Neural progenitor cell (in vitro differentiated cells): ENCODE data around the gene NBPF4. TPM values are rescaled to one million over a fixed set of nuclear protein-coding genes. Genes with fewer than 3 reads are reported as not detected.

ENCODE experiments used
- DNase-seq: peaks from one replicate; pipeline ENCODE4 v3.0.0-alpha.2; 2016; ENCODE audit warnings: low spot score
- H2AFZ ChIP-seq: fragments of 200-600 bp; sonication (generic); replicated peaks from 2 replicates; pipeline ENCODE4 v1.6.1; 2016; ENCODE audit warnings: antibody characterized with exemption
- H3F3A ChIP-seq: fragments of 200-600 bp; sonication (generic); 2 replicates; pipeline ENCODE4 v1.6.1; 2016; ENCODE audit warnings: antibody characterized with exemption, low read depth
- H3K27ac ChIP-seq: fragments of 200-600 bp; sonication (generic); 2 replicates; pipeline ENCODE4 v1.5.1; 2016; ENCODE audit warnings: mild to moderate bottlenecking
- H3K27me3 ChIP-seq: fragments of 200-600 bp; sonication (generic); 2 replicates; pipeline ENCODE4 v1.6.1; 2016; ENCODE audit warnings: mild to moderate bottlenecking, moderate library complexity
- H3K36me3 ChIP-seq: fragments of 200-600 bp; sonication (generic); 2 replicates; pipeline ENCODE4 v1.5.1; 2016
- H3K4me1 ChIP-seq: fragments of 200-600 bp; sonication (generic); 2 replicates; pipeline ENCODE4 v1.6.1; 2016; ENCODE audit warnings: mixed run types
- H3K4me2 ChIP-seq: fragments of 200-600 bp; sonication (generic); 2 replicates; pipeline ENCODE4 v1.6.1; 2016
- H3K4me3 ChIP-seq: fragments of 200-600 bp; sonication (generic); 2 replicates; pipeline ENCODE4 v1.5.1; 2016
- H3K79me2 ChIP-seq: fragments of 200-600 bp; sonication (generic); 2 replicates; pipeline ENCODE4 v1.6.1; 2016; ENCODE audit warnings: low read depth
- H3K9ac ChIP-seq: fragments of 200-600 bp; sonication (generic); 2 replicates; pipeline ENCODE4 v1.6.1; 2016
- H3K9me3 ChIP-seq: fragments of 200-600 bp; sonication (generic); 2 replicates; pipeline ENCODE4 v1.5.1; 2016; ENCODE audit warnings: low read depth
- H4K20me1 ChIP-seq: fragments of 200-600 bp; sonication (generic); 2 replicates; pipeline ENCODE4 v1.6.1; 2016; ENCODE audit warnings: low read depth
- H3K27ac Mint-ChIP-seq: 3 replicates; pipeline ENCODE4 v1.8.0; 2021; ENCODE audit warnings: mixed read lengths
- H3K27me3 Mint-ChIP-seq: 2 replicates; pipeline ENCODE4 v1.8.0; 2022; ENCODE audit warnings: low read depth, mild to moderate bottlenecking, inconsistent platforms, moderate library complexity, mixed read lengths; ENCODE audit not compliant: insufficient read depth
- H3K36me3 Mint-ChIP-seq: 3 replicates; pipeline ENCODE4 v1.8.0; 2021; ENCODE audit warnings: mixed read lengths
- H3K4me1 Mint-ChIP-seq: 3 replicates; pipeline ENCODE4 v1.8.0; 2021; ENCODE audit warnings: mixed read lengths
- H3K4me3 Mint-ChIP-seq: 3 replicates; pipeline ENCODE4 v1.8.0; 2021; ENCODE audit warnings: mild to moderate bottlenecking, moderate library complexity, mixed read lengths
- H3K9me3 Mint-ChIP-seq: 3 replicates; pipeline ENCODE4 v1.8.0; 2020; ENCODE audit warnings: mixed read lengths
- EZH2 ChIP-seq: fragments of 200-600 bp; sonication (generic); IDR thresholded peaks from 2 replicates; pipeline ENCODE4 v1.6.1; 2017; ENCODE audit warnings: antibody characterized with exemption, mild to moderate bottlenecking, moderate library complexity
- EZH2phosphoT487 ChIP-seq: fragments of 200-600 bp; sonication (generic); IDR thresholded peaks from 2 replicates; pipeline ENCODE4 v1.6.1; 2017; ENCODE audit warnings: antibody characterized with exemption
- total RNA-seq: library from RNA; depleted of rRNA; stranded (reverse); fragments of >200 nt; gene quantifications from 2 replicates; pipeline ENCODE4 v1.2.3, GENCODE V29; 2015; ENCODE audit warnings: low replicate concordance
- TF ChIP-seq, protein P1 (sequence below): fragments of 200-600 bp; sonication (generic); IDR thresholded peaks from 2 replicates; pipeline ENCODE4 v1.5.1; 2017; ENCODE audit warnings: antibody characterized with exemption, mild to moderate bottlenecking

NBPF4 gene
- total RNA-seq, 1 donor from 2014 or later = not detected

GRCh38 chr1:108190686-108191416 is 53.0 kb downstream of the NBPF4 start:
- no peak overlapping the region for H3K4me3 Mint-ChIP-seq
- no peak for TF ChIP-seq EZH2phosphoT487
- TF ChIP-seq, protein P1, sequence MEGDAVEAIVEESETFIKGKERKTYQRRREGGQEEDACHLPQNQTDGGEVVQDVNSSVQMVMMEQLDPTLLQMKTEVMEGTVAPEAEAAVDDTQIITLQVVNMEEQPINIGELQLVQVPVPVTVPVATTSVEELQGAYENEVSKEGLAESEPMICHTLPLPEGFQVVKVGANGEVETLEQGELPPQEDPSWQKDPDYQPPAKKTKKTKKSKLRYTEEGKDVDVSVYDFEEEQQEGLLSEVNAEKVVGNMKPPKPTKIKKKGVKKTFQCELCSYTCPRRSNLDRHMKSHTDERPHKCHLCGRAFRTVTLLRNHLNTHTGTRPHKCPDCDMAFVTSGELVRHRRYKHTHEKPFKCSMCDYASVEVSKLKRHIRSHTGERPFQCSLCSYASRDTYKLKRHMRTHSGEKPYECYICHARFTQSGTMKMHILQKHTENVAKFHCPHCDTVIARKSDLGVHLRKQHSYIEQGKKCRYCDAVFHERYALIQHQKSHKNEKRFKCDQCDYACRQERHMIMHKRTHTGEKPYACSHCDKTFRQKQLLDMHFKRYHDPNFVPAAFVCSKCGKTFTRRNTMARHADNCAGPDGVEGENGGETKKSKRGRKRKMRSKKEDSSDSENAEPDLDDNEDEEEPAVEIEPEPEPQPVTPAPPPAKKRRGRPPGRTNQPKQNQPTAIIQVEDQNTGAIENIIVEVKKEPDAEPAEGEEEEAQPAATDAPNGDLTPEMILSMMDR = no peak
- no peak for TF ChIP-seq EZH2
- H3K27ac Mint-ChIP-seq = no peak overlapping the region
- Histone ChIP-seq H3K27ac (no peak overlapping the region), H3F3A (no peaks in the 10 kb centered on the region), H3K79me2 (peaks cover 90% of the 10 kb centered on the region), H3K36me3 (peaks cover 2% of the 10 kb centered on the region), H3K4me2 (no peak overlapping the region), H3K4me1 (no peaks in the 10 kb centered on the region), H3K27me3 (no peaks in the 10 kb centered on the region), H3K9me3 (no peaks in the 10 kb centered on the region), H3K4me3 (no peak overlapping the region), H3K9ac (no peak overlapping the region), H2AFZ (no peak overlapping the region), H4K20me1 (no peaks in the 10 kb centered on the region)
- peaks cover 52% of the 10 kb centered on the region for H3K9me3 Mint-ChIP-seq
- no peaks in the 10 kb centered on the region for H3K27me3 Mint-ChIP-seq
- H3K4me1 Mint-ChIP-seq = no peaks in the 10 kb centered on the region
- peaks cover 62% of the 10 kb centered on the region for H3K36me3 Mint-ChIP-seq
- DNase-seq = no peak

DNA sequence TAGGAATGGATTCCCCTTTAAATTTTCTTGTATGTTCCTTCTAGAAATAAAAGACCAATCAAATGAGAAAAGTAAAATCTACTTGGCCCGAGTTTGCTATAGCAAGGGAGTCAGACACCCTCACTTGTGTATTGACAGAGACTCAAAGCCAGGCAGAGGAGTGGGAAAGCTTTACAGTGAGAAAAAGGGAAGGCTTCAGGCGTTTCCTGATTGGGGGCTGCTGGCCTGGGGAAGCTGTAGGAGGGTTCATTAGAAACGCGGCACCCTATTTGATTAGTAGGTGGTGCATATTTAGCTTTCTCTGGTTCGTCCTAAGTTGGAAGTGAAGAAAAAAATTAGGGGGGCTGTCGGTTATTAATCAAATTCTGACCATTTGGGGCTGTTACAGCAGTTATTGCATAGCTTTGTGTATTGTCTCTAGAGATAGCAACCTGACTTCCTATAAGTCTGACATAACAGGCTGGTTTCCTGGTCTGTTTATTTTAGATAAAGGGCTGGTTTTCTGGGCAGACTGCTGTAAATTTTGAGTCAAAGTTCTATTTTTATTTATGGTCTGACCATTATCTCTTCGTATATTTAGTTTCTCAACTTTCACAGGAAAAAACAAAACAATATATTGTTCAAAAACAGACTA is 53.8 kb downstream of the NBPF4 start:
- no peaks in the 10 kb centered on the region for H3K27me3 ChIP-seq
- no peaks in the 10 kb centered on the region for H3K4me1 Mint-ChIP-seq
- DNase-seq = no peak
- peaks cover 87% of the 10 kb centered on the region for H3K79me2 ChIP-seq
- H3F3A ChIP-seq = no peaks in the 10 kb centered on the region
- no peaks in the 10 kb centered on the region for H3K9me3 ChIP-seq
- no peak overlapping the region for H3K27ac Mint-ChIP-seq
- peaks cover 48% of the 10 kb centered on the region for H3K9me3 Mint-ChIP-seq
- H3K4me1 ChIP-seq = no peaks in the 10 kb centered on the region
- H3K9ac ChIP-seq = no peak overlapping the region
- no peaks in the 10 kb centered on the region for H3K27me3 Mint-ChIP-seq
- no peak for TF ChIP-seq EZH2
- H3K4me2 ChIP-seq = no peak overlapping the region
- peaks cover 9% of the 10 kb centered on the region for H3K36me3 ChIP-seq
- H3K4me3 Mint-ChIP-seq = no peak overlapping the region
- H4K20me1 ChIP-seq = no peaks in the 10 kb centered on the region
- no peak overlapping the region for H3K4me3 ChIP-seq
- H2AFZ ChIP-seq = no peak overlapping the region
- peaks cover 60% of the 10 kb centered on the region for H3K36me3 Mint-ChIP-seq
- H3K27ac ChIP-seq = no peak overlapping the region

GRCh38 chr1:108188801-108189200 is 55.1 kb downstream of the NBPF4 start:
- Mint-ChIP-seq H3K27me3 (no peaks in the 10 kb centered on the region), H3K9me3 (peaks cover 45% of the 10 kb centered on the region), H3K27ac (no peak overlapping the region), H3K36me3 (peaks cover 57% of the 10 kb centered on the region), H3K4me1 (no peaks in the 10 kb centered on the region), H3K4me3 (no peak overlapping the region)
- DNase-seq = no peak
- Histone ChIP-seq H3K9me3 (no peaks in the 10 kb centered on the region), H4K20me1 (no peaks in the 10 kb centered on the region), H3K36me3 (peaks cover 20% of the 10 kb centered on the region), H3K4me1 (no peaks in the 10 kb centered on the region), H3F3A (no peaks in the 10 kb centered on the region), H3K4me3 (no peak overlapping the region), H2AFZ (no peak overlapping the region), H3K79me2 (peaks cover 74% of the 10 kb centered on the region), H3K27ac (no peak overlapping the region), H3K27me3 (no peaks in the 10 kb centered on the region), H3K4me2 (no peak overlapping the region), H3K9ac (no peak overlapping the region)
- no peak for TF ChIP-seq EZH2
- no peak for TF ChIP-seq EZH2phosphoT487
- TF ChIP-seq, protein P1 = no peak
